HG02973 (cell line): ENCODE results near the gene OMD.

Experiments
- ATAC-seq: cut with Tn5 transposase; IDR thresholded peaks from one replicate; pipeline ENCODE4 v1.9.1; 2021; ENCODE audit warnings: moderate library complexity; ENCODE audit not compliant: unreplicated experiment

Gene OMD

GRCh38 chr9:92373167-92373566, 51.1 kb downstream of the OMD start:
- no peak for ATAC-seq

- ATAC-seq: no peak
Observed at GRCh38 chr9:92369075-92369474, 55.2 kb downstream of the OMD start.
